GM12892 (cell line): ENCODE measurements around the gene TBXAS1.
A peak's percentile ranks its signal among the peaks of the same experiment; 100 is the strongest.

ENCODE experiments used
- DNase-seq: peaks from one replicate; pipeline ENCODE4 v3.0.0; 2011; ENCODE audit not compliant: insufficient read length
- FAIRE-seq: peaks from 2 replicates; lab custom pipeline; 2011; peaks lifted over from hg19 to GRCh38; lab: Jason Lieb, UNC
- POLR2A ChIP-seq: IDR thresholded peaks from 2 replicates; pipeline ENCODE4 v1.6.1; 2011; ENCODE audit warnings: low read depth, low read length, control low read depth
- POLR2AphosphoS5 ChIP-seq: IDR thresholded peaks from 2 replicates; pipeline ENCODE4 v1.6.1; 2011; ENCODE audit warnings: low read depth, low read length, control low read depth
- TAF1 ChIP-seq: IDR thresholded peaks from 2 replicates; pipeline ENCODE4 v1.6.1; 2011; ENCODE audit warnings: low read depth, mild to moderate bottlenecking, control low read depth, low read length, borderline replicate concordance

Gene TBXAS1

GRCh38 chr7:139845443-139845805 lies 16.4 kb downstream of the TBXAS1 start:
- DNase-seq (no peak), FAIRE-seq (no peak)
- TF ChIP-seq POLR2A, result no peak
- no peak for TF ChIP-seq TAF1
- no peak for TF ChIP-seq POLR2AphosphoS5

- DNase-seq (no peak), FAIRE-seq (no peak)
- TF ChIP-seq POLR2AphosphoS5 (no peak), TAF1 (no peak), POLR2A (no peak)
Observed at GRCh38 chr7:139846297-139846696, 17.2 kb downstream of the TBXAS1 start.

GRCh38 chr7:139848274-139848673 lies 19.2 kb downstream of the TBXAS1 start:
- no peak for TF ChIP-seq POLR2A
- DNase-seq (no peak), FAIRE-seq (no peak)

- DNase-seq (no peak), FAIRE-seq (no peak)
- TF ChIP-seq POLR2AphosphoS5 (no peak), POLR2A (no peak), TAF1 (no peak)
Observed at GRCh38 chr7:139850906-139851305, 21.8 kb downstream of the TBXAS1 start.

- TF ChIP-seq POLR2AphosphoS5, result no peak
- TF ChIP-seq TAF1, result no peak
- TF ChIP-seq POLR2A, result no peak
- FAIRE-seq, result no peak
- DNase-seq, result no peak
Observed at GRCh38 chr7:139851770-139852481, 22.9 kb downstream of the TBXAS1 start.

DNA sequence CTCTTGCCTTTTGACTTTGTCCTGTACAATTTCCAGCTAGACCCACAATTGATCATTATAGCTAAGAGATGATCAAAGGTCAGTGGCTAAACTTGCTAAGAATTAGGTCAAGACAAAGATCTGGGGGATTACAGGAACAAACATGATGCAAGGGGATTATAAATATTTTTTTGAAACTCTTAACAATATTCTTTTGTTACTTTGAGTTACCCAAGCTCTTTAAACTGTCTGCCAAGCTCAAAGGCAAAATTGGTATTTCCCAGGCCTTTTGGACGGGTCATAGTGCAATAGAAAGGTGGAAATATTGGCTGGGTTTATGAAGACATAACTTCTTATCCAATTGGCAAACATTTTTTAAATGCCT lies 23.4 kb downstream of the TBXAS1 start:
- DNase-seq, result no peak
- TF ChIP-seq TAF1, result no peak
- no peak for TF ChIP-seq POLR2A
- no peak for TF ChIP-seq POLR2AphosphoS5
- FAIRE-seq, result no peak

- TF ChIP-seq POLR2AphosphoS5, result no peak
- TF ChIP-seq POLR2A, result no peak
- TF ChIP-seq TAF1, result no peak
- no peak for DNase-seq
- no peak for FAIRE-seq
Observed at GRCh38 chr7:139853506-139854123, 24.6 kb downstream of the TBXAS1 start.

GRCh38 chr7:139854124-139854511 lies 25.1 kb downstream of the TBXAS1 start:
- DNase-seq, result no peak
- TF ChIP-seq TAF1 (no peak), POLR2A (no peak), POLR2AphosphoS5 (no peak)
- no peak for FAIRE-seq

DNA sequence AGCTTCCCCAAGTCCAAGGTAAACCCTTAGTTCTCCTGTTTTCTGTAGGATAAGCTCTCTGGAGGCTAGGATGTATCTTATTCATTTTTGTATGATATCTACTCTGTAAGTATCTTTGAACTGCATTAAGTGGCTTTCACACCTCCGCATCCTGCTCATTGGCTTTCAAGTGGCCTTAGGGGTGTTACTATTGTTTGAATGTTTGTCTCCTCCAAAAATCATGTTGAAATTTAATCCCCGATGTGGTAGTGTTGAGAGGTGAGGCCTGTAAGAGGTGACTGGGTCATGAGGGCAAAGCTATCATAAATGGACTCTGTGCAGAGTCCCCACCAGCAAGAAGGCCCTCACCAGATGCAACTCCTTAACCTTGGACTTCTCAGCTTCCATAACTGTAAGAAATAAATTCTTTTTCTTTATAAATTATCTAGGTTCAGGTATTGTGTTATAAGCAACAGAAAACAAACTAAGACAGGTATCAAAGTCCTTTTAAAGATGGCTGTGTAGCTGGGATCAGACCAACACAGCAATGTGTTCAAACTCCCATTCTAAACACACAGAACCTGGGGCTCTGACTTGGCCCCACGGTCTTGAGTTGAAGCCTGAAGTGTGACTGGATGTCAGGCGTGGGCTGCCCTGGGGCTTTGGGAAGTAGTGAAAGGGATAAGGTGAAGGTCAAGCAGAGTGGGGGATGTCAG lies 25.9 kb downstream of the TBXAS1 start:
- no peak for DNase-seq
- TF ChIP-seq POLR2AphosphoS5 (no peak), TAF1 (no peak), POLR2A (no peak)
- no peak for FAIRE-seq

DNA sequence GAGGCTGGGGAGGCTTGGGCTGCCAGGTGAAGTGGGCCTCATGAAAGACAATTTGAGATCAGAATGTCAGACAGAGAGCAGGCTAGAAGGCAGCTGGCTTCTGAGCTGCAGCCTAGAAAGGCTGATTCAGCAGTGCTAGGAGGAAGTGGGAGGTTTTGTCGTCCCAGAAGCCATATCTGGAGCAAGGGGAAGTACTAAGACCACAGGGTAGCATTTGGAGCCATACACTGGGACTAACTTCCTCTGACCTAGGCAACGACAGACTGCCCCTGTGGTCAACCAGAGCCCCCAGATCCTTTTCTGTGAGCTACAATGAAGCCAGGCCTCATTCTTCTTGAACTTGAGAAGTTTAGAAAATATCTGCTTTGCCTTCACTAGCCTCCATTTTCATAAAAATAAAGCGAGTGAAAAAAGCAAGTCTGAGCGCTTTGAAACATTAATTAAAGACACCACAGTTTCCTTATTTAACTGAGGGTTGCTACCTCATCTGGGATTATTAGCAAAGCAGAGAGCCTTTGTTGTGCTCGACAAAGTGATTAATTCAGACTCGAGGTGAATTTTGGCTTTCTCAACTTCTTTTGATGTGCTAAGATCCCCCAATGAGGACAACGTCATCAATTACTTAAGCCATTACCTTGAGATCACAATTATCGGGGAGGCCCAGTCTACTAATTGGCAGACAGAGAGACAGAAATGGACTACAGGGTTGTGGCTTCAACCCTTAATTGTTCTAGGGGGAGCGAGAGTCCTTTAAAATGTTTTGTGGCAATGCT lies 26.6 kb downstream of the TBXAS1 start:
- TF ChIP-seq POLR2A (peak; percentile 45), POLR2AphosphoS5 (no peak)
- peak; percentile 95 for FAIRE-seq
- DNase-seq, result no peak

GRCh38 chr7:139857791-139858190 lies 28.7 kb downstream of the TBXAS1 start:
- no peak for TF ChIP-seq POLR2A
- no peak for TF ChIP-seq TAF1
- no peak for TF ChIP-seq POLR2AphosphoS5
- DNase-seq, result no peak
- no peak for FAIRE-seq
